ENCODE data around the gene SULT1A2. TPM values are rescaled to one million over a fixed set of nuclear protein-coding genes. Genes with fewer than 3 reads are reported as not detected.
A peak's percentile ranks its signal among the peaks of the same experiment; 100 is the strongest.
"Not testable (repeated sequence)": the region's sequence is repeated elsewhere in the genome, so short reads cannot be mapped to it uniquely, and the experiment has no call there.

The SULT1A2 gene
- total RNA-seq, 1 experiment from 2014 or later: 0.43 TPM

- H3K9me3 Mint-ChIP-seq (ENCODE audit: unreplicated experiment); H3K4me3 Mint-ChIP-seq (ENCODE audit: unreplicated experiment); H3K4me1 ChIP-seq; H3K4me1 Mint-ChIP-seq (ENCODE audit: low read depth, unreplicated experiment); H3K9me3 ChIP-seq; intact Hi-C loops (cut with micrococcal nuclease; ENCODE audit: unreplicated experiment); H3K27me3 Mint-ChIP-seq (ENCODE audit: insufficient read depth, unreplicated experiment); H3K27ac Mint-ChIP-seq (ENCODE audit: unreplicated experiment); POLR2A ChIA-PET; BruUV-seq (replicated peaks); H3K36me3 ChIP-seq (ENCODE audit: control insufficient read depth, insufficient read depth, low read length); H3K4me3 ChIP-seq (ENCODE audit: low read depth, low read length); H3K27me3 ChIP-seq (replicated peaks; ENCODE audit: control insufficient read depth, insufficient read depth, low read length): not testable (repeated sequence)
- DNase-seq: peak; percentile 61 to 68
- TF ChIP-seq, protein P1, sequence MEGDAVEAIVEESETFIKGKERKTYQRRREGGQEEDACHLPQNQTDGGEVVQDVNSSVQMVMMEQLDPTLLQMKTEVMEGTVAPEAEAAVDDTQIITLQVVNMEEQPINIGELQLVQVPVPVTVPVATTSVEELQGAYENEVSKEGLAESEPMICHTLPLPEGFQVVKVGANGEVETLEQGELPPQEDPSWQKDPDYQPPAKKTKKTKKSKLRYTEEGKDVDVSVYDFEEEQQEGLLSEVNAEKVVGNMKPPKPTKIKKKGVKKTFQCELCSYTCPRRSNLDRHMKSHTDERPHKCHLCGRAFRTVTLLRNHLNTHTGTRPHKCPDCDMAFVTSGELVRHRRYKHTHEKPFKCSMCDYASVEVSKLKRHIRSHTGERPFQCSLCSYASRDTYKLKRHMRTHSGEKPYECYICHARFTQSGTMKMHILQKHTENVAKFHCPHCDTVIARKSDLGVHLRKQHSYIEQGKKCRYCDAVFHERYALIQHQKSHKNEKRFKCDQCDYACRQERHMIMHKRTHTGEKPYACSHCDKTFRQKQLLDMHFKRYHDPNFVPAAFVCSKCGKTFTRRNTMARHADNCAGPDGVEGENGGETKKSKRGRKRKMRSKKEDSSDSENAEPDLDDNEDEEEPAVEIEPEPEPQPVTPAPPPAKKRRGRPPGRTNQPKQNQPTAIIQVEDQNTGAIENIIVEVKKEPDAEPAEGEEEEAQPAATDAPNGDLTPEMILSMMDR (IDR thresholded peaks at IDR 0.05; ENCODE audit: insufficient read depth in 1 of 2, low read depth in 1 of 2, low read length in 1 of 2, severe bottlenecking in 1 of 2, unreplicated experiment in 1 of 2): peak; percentile 57 to 61
- CTCF ChIA-PET: interaction anchor here (0.6 kb wide), 1 partner anchor 23 kb away, joined by 3 read pairs; no protein-coding TSS in a partner anchor
- H3K36me3 Mint-ChIP-seq (ENCODE audit: insufficient read depth, unreplicated experiment): peaks cover 12% of the 10 kb centered on the region
Measured at GRCh38 chr16:28615486-28616223, 18.8 kb upstream of the SULT1A2 start.

- DNase-seq; H3K27me3 ChIP-seq (replicated peaks; ENCODE audit: control insufficient read depth, insufficient read depth, low read length); H3K9me3 Mint-ChIP-seq (ENCODE audit: unreplicated experiment); H3K27me3 Mint-ChIP-seq (ENCODE audit: insufficient read depth, unreplicated experiment); CTCF ChIA-PET; H3K4me1 ChIP-seq; H3K27ac Mint-ChIP-seq (ENCODE audit: unreplicated experiment); H3K4me3 ChIP-seq (ENCODE audit: low read depth, low read length); H3K4me1 Mint-ChIP-seq (ENCODE audit: low read depth, unreplicated experiment); H3K36me3 ChIP-seq (ENCODE audit: control insufficient read depth, insufficient read depth, low read length); H3K9me3 ChIP-seq; BruUV-seq (replicated peaks); intact Hi-C loops (cut with micrococcal nuclease; ENCODE audit: unreplicated experiment); H3K4me3 Mint-ChIP-seq (ENCODE audit: unreplicated experiment); POLR2A ChIA-PET: not testable (repeated sequence)
- H3K36me3 Mint-ChIP-seq (ENCODE audit: insufficient read depth, unreplicated experiment): peaks cover 12% of the 10 kb centered on the region
Measured at GRCh38 chr16:28614561-28614960, 17.7 kb upstream of the SULT1A2 start.

GRCh38 chr16:28613912-28614311 is 17.1 kb upstream of the SULT1A2 start:
- H3K27me3 Mint-ChIP-seq (ENCODE audit: insufficient read depth, unreplicated experiment); H3K27me3 ChIP-seq (replicated peaks; ENCODE audit: control insufficient read depth, insufficient read depth, low read length); H3K36me3 ChIP-seq (ENCODE audit: control insufficient read depth, insufficient read depth, low read length); H3K27ac Mint-ChIP-seq (ENCODE audit: unreplicated experiment); H3K9me3 Mint-ChIP-seq (ENCODE audit: unreplicated experiment); H3K4me3 ChIP-seq (ENCODE audit: low read depth, low read length); DNase-seq; POLR2A ChIA-PET; H3K4me1 ChIP-seq; H3K9me3 ChIP-seq; H3K4me3 Mint-ChIP-seq (ENCODE audit: unreplicated experiment); CTCF ChIA-PET; H3K4me1 Mint-ChIP-seq (ENCODE audit: low read depth, unreplicated experiment); intact Hi-C loops (cut with micrococcal nuclease; ENCODE audit: unreplicated experiment); H3K36me3 Mint-ChIP-seq (ENCODE audit: insufficient read depth, unreplicated experiment); BruUV-seq (replicated peaks): not testable (repeated sequence)

DNA sequence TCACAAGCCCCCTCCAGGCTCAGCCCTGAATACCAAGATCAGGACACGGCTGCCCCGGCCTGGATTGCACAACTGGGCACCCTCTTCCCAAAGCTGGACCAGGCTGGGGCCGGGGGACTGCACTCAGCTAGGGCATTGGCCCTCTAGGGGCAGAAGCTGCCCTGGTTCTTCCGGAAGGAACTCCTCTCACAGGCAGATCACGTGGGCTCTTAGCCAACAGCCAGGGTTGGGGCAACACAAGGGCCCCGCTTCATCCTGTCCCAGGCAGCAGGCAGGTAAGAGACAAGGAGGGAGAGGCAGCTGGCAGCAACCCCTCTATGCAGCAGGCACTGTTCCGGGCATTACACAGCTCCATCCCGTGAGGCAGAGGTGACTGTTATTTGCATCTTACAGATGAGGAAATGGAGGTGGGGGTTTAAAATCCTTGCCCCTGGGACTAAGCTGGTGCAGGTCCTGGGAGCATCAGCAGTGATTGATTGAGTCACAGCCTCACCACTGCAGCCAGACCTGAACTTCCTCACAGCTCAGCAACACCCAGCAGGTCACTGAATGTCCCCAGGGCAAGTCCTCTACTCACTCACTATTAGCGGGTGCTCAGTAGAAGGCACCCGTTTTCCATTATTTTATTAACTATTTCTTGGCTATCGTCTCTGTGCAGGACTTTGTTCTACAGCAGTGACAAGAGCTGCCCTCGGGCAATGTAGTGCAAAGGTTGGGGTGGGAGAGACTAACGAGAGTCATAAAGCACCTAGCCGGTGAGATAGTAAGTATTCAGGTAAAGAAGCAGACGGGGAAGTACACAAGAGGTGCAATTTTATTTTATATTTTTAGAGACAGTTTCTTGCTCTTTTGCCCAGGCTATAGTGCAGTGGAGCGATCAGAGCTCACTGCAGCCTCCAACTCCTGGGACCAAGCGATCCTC is 15.8 kb upstream of the SULT1A2 start:
- H3K9me3 Mint-ChIP-seq (ENCODE audit: unreplicated experiment); DNase-seq; CTCF ChIA-PET; H3K27me3 Mint-ChIP-seq (ENCODE audit: insufficient read depth, unreplicated experiment); H3K36me3 ChIP-seq (ENCODE audit: control insufficient read depth, insufficient read depth, low read length); H3K27ac Mint-ChIP-seq (ENCODE audit: unreplicated experiment); H3K9me3 ChIP-seq; intact Hi-C loops (cut with micrococcal nuclease; ENCODE audit: unreplicated experiment); H3K4me1 Mint-ChIP-seq (ENCODE audit: low read depth, unreplicated experiment); H3K4me3 ChIP-seq (ENCODE audit: low read depth, low read length); H3K27me3 ChIP-seq (replicated peaks; ENCODE audit: control insufficient read depth, insufficient read depth, low read length); H3K36me3 Mint-ChIP-seq (ENCODE audit: insufficient read depth, unreplicated experiment); H3K4me1 ChIP-seq; BruUV-seq (replicated peaks); POLR2A ChIA-PET; H3K4me3 Mint-ChIP-seq (ENCODE audit: unreplicated experiment): not testable (repeated sequence)
